ENCODE measurements around the gene ISM2.

DNA sequence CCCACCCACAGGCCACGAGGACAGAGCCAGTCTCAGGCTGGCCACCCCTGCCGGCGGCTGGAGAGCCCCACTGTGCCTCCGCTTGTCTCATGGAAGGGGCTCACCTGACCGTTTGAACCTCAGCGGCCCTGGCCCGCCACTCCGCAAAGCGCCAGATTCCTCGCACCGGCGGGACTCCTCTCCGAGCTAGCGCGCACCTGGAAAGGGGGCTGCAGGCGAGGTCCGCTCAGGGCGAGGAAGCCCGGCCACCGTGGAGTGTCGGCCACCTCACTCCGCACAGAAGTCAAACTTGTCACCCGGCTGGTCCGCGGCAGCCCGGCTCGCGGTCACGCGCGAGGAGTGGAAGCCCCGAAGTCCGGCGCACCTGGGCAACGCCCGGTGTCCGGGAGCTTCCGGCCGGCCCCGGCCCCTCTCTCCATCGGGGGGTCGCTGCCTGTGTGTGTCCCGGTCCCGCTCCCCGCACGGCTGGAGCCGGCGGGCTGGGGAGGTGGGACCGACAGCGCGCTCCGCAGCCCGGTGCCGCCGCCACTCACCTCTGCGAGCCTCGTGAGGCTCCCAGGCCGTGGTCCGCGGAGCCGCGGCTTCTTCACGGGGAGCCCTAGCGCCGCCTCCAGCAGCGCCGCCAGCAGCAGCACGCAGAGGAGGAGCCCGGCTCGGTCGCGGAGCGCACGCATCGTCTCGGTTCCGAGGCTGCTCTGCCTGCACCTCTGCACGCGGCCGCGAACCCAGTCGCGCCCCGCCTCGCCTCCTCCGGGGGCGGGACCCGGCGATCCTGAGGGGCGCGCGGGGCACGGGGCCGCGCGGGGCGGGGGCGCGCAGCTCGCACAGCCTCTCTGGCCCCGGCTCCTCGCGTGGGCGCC is at the start of gene ISM2:
- TF ChIP-seq, protein P1, sequence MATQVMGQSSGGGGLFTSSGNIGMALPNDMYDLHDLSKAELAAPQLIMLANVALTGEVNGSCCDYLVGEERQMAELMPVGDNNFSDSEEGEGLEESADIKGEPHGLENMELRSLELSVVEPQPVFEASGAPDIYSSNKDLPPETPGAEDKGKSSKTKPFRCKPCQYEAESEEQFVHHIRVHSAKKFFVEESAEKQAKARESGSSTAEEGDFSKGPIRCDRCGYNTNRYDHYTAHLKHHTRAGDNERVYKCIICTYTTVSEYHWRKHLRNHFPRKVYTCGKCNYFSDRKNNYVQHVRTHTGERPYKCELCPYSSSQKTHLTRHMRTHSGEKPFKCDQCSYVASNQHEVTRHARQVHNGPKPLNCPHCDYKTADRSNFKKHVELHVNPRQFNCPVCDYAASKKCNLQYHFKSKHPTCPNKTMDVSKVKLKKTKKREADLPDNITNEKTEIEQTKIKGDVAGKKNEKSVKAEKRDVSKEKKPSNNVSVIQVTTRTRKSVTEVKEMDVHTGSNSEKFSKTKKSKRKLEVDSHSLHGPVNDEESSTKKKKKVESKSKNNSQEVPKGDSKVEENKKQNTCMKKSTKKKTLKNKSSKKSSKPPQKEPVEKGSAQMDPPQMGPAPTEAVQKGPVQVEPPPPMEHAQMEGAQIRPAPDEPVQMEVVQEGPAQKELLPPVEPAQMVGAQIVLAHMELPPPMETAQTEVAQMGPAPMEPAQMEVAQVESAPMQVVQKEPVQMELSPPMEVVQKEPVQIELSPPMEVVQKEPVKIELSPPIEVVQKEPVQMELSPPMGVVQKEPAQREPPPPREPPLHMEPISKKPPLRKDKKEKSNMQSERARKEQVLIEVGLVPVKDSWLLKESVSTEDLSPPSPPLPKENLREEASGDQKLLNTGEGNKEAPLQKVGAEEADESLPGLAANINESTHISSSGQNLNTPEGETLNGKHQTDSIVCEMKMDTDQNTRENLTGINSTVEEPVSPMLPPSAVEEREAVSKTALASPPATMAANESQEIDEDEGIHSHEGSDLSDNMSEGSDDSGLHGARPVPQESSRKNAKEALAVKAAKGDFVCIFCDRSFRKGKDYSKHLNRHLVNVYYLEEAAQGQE (IDR thresholded peaks at IDR 0.05; ENCODE audit: insufficient read depth in 1 of 2, low read depth in 2 of 2, low read length in 1 of 2), result no peak
- no peak for TF ChIP-seq SIN3A (IDR thresholded peaks at IDR 0.05; ENCODE audit: borderline replicate concordance, insufficient read depth, low read depth, low read length)
